GM13977 (cell line): Measurements from ENCODE around the gene DOC2A.

Source experiments
- DNase-seq: peaks from one replicate; pipeline ENCODE4 v3.0.0; 2012; ENCODE audit warnings: low spot score
- in situ Hi-C: fragments of 300-500 bp; cut with MboI; formaldehyde crosslinking; loops from one replicate; pipeline ENCODE4 v1.12.0; 2022; ENCODE audit warnings: low sequenced_read_pairs, low pct_unique_long_range_greater_than_20kb, mixed read lengths, inconsistent platforms; ENCODE audit not compliant: unreplicated experiment
- TF ChIP-seq, protein P1 (sequence below): IDR thresholded peaks from 2 replicates; pipeline ENCODE4 v1.5.1; 2012; ENCODE audit warnings: mild to moderate bottlenecking, control low read depth; ENCODE audit not compliant: insufficient read depth; ENCODE audit errors: extremely low read depth, missing control alignments

The DOC2A gene

DNA sequence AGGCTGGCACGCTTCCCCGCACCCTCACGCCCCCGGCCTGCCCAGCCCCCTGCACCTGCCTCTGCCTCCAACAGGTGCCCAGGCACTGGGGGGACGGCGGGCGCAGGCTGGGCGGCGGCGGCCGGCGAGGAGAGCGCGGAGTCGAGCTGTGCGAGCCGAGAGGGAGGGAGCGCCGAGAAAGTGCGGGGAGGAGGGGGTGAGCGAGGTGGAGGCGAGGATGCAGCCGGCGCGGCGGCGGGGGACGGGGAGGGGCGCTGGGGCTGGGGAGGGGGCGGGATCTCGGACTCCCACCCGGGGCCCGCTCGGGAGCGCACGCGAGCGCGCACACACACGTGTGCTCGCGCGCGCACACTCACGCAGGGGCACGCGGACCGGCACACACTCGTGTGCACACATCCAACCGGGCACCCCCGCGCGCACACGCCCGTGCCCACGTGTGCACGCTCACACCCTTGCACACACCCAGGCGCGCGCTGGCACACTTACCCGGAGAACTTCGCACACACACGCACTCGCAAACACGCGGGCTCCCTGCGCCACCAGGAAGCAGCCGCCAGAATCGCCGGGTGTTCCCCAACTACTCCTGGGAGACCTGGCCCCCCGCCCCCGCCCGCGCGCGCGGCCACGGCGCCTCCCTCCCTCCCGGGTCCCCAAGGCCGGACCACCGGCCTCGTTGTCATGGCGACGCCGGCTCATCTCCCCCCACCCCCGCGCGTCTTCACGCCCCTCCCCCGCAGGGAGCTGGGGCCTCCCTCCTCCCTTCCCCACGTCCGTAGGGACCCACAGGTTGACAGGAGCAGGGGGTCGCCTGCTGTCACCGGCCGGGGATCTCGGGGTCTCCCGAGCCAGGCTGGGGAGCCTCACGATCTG is at the start of gene DOC2A:
DOC2A (minus strand) TSS at position 184 of the 870 bp plus-strand sequence. CDS start 805 bp downstream, outside the sequence.
- in situ Hi-C loops, result no loop called here
- peak; percentile 73 for DNase-seq
- TF ChIP-seq, protein P1, sequence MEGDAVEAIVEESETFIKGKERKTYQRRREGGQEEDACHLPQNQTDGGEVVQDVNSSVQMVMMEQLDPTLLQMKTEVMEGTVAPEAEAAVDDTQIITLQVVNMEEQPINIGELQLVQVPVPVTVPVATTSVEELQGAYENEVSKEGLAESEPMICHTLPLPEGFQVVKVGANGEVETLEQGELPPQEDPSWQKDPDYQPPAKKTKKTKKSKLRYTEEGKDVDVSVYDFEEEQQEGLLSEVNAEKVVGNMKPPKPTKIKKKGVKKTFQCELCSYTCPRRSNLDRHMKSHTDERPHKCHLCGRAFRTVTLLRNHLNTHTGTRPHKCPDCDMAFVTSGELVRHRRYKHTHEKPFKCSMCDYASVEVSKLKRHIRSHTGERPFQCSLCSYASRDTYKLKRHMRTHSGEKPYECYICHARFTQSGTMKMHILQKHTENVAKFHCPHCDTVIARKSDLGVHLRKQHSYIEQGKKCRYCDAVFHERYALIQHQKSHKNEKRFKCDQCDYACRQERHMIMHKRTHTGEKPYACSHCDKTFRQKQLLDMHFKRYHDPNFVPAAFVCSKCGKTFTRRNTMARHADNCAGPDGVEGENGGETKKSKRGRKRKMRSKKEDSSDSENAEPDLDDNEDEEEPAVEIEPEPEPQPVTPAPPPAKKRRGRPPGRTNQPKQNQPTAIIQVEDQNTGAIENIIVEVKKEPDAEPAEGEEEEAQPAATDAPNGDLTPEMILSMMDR, result no peak

DNA sequence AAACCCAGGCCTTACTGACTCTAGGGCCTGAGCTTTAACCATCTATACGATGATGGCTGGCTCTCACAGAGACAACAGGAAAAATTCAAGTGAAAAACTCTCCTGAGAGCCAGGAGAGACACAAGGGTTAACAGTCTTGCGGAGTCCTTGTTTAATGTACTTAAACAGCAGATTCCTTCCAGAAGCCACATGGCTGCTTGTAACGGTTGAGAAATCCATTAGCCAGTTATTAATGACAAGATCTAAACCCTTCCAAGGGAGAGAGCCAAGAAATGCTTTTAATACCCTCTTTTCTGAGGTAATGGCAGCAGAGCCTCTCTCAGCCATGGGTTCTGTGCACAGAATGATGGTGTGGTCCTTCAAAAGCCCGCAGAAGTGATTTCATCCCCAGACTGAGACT is 49.5 kb upstream of the DOC2A start:
- in situ Hi-C loops, result no loop called here
- DNase-seq, result no peak
- TF ChIP-seq, protein P1, result no peak

DNA sequence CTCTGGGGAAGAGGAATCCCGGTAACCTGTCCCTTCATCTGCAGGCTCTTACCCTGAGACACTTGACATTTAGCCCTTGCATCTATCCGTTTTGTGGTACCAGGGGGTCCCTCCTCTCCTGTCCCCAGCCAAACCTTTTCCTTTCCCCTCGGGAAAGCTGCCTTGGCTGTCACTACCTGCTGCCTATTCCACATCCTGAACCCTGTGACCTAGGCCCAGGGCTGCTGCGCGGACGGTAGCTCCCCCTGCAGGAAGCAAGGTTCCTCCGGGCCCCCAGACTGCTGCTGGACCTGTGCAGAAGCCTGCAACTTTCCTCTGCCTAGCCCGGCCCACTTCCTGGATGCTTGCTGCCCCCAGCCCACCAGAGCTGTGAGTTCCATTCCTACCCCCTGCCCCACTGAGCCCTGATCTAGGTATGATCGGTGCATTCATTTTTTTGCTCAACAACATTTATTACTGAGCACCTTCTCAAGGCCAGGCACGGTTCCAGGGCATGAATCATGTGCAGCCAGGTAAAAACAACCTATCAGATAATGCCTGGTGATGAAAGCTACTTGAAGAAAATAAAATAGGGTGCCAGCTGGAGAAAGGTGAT is 44.2 kb upstream of the DOC2A start:
- TF ChIP-seq, protein P1, result peak; percentile 79
- peak; percentile 66 for DNase-seq
- in situ Hi-C loops, result no loop called here

DNA sequence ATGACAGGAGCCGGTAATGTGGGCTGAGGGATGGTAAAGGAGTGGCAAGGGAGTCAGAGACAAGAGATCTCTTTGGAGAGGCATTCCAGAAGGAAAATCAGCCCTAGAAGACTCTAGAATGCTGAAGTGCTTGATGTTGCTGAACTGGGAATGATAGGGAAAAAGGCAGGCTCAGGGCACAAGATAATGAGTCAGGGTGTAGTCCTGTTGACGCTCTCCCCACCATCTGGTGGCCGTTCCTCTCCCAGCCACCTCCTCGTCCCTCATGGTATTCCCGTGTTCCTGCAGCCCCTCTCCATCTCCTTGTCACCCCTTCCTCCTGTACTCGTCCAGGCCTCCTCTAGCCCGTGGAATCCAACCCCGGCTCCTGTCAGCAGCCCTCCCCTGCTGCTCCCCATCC is 43.6 kb upstream of the DOC2A start:
- in situ Hi-C loops, result no loop called here
- TF ChIP-seq, protein P1, result no peak
- DNase-seq, result no peak

DNA sequence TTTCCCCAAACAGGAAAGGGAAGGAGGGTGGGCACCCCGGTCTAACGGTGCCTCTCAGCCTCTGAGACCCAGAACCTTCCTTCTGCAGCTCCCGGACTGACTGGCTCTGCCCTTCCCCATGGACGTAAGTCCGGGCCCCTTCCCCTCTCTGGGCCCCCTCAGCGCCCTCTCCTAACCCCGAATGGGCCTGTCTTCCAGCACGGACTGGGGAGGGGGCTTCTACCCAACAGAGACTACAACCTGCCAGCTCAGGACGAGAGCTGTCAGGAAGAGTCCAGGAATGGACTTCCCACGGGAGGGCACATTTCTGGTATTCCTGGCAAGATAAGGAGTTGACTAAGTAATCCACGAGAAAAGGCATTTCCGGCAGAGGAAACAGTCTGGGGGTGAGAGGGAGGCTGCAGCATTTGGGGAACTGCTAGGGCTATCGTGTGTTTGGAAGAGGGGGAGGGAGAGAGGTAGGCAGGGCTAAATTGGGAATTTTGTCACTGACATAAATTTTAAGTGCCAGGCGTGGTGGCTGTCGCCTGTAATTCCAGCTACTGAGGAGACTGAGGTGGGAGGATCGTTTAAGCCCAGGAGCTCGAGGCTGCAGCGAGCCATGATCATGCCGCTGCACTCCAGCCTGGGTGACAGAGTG is 42.7 kb upstream of the DOC2A start:
- TF ChIP-seq, protein P1, result no peak
- no peak for DNase-seq
- in situ Hi-C loops, result no loop called here

DNA sequence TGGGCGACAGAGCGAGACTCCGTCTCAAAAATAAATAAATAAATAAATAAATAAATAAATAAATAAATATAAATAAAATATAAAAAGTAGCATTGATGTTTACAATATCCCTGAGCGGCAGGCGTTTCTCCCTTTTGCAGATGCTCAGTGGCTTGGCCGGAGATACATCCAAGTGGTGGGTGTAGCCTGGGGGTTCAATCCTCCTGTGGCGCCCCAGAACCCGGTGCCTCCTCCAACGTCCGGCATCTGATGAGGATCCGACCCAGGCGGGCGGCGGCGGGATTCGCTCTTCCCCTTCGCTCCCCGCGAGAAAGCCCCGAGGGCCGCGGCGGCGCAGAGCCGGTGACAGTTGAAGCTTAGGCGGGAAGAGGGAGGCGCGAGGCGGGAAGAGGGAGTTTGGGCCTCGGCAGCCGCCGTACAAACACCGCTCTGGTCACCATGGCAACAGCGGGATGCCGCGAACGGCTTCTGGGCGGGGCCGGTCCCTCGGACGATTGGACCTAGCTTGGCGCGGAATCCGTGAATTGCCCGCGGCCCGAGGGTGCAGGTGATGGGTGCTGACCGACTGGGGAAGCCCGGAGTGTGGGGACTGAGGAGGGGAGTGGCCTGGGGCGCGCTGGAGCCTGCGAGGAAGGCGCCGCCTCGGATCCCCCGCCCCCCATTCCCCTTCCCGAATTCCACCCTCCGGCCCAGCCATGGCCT is 42.0 kb upstream of the DOC2A start:
- TF ChIP-seq, protein P1, result no peak
- in situ Hi-C loops, result no loop called here
- peak; percentile 95 for DNase-seq
